ENCODE results near the gene COPS7A.

The COPS7A gene, protein sequence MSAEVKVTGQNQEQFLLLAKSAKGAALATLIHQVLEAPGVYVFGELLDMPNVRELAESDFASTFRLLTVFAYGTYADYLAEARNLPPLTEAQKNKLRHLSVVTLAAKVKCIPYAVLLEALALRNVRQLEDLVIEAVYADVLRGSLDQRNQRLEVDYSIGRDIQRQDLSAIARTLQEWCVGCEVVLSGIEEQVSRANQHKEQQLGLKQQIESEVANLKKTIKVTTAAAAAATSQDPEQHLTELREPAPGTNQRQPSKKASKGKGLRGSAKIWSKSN

DNA sequence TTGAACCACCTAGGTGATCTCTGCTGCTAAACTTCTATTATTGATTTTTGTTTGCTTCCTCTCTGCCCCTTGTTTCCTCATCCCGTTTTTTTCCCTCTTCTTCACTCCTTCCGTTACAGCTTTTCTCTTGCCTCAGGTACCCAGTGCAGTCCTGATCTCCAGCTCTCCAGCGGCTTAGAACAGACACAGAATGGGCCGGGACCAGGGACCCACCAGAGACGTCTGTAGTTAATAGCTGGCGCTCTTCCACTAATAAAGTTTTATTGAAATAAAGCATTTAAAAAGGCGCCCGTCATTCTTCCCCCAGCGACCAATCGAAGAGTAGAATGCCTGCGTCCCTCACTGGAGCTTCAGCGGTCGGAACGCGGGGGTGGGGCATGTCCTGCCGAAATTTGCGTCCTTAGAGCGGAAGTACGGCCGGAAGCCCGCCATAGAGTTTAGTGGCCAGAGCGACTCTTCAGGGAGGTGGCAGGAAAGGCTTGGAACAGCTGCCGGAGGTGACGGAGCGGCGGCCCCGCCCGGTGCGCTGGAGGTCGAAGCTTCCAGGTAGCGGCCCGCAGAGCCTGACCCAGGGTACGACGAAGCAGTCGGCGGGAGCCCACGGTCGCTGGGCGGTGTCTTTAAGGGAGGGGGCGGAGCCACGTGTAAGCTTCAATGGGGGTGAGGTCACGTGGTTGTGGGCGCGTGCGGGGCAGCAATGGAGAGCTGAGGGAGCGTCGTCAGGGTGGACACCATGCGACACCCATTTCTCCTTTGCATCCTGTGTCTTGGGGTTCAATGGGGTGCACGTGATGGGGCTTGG, at the start of gene COPS7A:
TSS of gene COPS7A (plus strand) at position 440 of the 802 bp plus-strand sequence. CDS start 611 bp downstream, outside the sequence.
- DNase-seq (ENCODE audit: low spot score), result peak; percentile 97

GRCh38 chr12:6676962-6677361, 46.9 kb upstream of the COPS7A start:
- DNase-seq (ENCODE audit: low spot score), result no peak

DNA sequence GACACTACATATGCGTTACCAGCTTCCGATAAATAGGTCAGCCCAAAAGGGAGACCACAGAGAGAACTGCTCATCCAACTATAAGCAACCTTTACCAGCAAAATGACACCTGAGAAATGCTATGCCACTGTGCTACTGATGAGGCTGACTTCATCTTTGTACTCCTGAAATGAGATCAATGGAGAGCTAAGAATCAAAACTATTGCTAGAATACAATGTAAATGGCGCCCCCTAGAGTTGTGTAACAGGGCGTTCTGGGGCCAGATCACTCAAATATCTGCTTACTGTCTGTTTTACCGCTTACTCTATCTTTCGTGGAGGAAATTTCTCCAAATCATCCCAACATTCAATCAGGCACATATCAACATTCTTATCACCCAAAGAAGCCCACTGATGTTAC, 39.2 kb upstream of the COPS7A start:
- no peak for DNase-seq (ENCODE audit: low spot score)

DNA sequence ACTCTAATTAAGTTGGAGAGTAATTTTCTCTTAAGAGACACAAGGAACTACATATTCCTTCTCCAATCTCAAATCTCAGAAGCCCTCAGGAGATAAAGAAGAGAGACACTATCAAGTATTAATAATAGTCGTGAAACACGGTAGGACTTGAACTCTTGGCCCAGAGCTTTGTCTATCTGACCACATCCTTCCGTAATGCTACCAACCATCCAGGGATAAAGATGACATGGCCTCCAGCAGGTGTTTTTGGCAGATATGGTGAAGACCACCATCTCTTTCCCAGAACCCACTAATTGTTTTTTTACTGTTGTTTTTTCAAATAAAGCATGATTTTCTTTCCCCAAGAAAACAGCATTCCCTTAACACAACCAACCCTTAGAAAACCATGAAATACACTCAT, 38.0 kb upstream of the COPS7A start:
- DNase-seq (ENCODE audit: low spot score), result no peak

- peak; percentile 27 for DNase-seq (ENCODE audit: low spot score)
Observed at GRCh38 chr12:6688543-6688998, 35.3 kb upstream of the COPS7A start.

DNA sequence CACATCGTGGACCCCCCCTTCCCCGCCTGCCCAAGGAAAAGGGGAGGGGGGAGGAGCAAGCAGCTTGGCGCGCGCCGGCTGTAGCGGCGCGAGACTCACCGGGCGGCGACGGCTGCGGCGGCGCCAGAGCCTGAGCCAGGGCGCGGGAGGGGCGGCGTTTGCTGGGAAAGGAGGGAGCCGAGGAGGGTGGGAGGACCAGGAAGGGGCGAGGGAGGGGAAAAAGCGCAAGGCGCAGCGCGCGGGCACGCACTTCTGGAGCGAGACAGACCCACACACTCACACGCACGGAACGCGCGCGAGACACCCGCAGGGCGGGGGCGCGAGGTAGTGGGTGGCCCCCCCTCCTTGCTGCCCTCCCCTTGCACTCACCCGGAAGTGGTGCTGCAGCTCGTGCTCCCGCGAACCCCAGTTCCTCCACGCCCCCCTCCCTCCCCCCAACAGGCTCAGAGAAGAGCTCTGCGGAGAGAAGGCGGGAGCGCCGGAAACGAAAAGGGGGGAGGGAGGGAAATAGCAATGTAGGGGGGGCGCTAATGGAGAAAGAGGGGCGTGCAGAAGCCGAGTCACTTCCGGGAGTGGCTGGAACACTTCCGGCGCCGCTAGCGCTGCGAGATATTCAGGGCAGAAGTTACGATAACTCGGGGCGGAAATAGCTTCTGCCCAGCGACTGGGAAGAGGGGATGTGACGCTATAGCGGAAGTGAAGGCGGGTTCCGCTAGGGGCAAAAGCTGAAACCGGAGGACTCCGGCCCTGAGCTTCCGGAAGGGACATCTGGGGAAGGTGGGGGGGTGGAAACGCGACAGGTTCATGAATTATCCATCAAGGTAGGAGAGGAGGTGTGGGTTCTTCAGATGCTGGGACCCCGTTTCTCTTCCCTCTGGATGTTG, 34.6 kb upstream of the COPS7A start, which contains the start of gene ZNF384:
TSS of gene ZNF384 (minus strand) at position 377 of the 884 bp plus-strand sequence. CDS start 9,855 bp downstream, outside the sequence.
- peak; percentile 96 for DNase-seq (ENCODE audit: low spot score)

- no peak for DNase-seq (ENCODE audit: low spot score)
Observed at GRCh38 chr12:6691473-6691872, 32.4 kb upstream of the COPS7A start.

GRCh38 chr12:6692888-6693287, 31.0 kb upstream of the COPS7A start:
- no peak for DNase-seq (ENCODE audit: low spot score)

DNA sequence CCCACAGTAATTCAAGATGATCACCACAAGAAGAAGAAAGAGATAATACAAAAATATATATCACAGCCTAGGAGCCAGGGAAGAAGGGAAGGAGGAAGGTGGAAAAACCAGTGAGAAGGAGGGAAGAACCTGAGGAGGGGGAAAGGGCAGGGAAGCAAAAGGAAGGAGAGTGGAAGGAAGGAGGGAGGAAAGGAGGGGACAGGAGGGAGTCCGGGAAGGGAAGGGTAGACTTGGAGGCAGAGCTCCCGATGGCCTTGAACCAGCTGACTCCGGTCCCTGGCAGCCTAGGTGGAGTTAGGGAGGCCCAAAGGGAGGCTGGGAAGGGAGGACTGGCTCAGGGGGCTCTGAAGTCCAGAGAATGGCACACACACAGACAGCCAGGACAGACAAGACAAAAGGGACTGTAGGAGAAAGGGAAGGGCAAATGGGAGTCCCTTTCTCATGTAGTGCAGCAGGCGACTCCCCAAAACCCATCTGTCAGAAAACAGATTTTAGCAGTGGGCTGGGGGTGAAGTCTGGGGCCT, 30.0 kb upstream of the COPS7A start:
- DNase-seq (ENCODE audit: low spot score), result no peak

DNA sequence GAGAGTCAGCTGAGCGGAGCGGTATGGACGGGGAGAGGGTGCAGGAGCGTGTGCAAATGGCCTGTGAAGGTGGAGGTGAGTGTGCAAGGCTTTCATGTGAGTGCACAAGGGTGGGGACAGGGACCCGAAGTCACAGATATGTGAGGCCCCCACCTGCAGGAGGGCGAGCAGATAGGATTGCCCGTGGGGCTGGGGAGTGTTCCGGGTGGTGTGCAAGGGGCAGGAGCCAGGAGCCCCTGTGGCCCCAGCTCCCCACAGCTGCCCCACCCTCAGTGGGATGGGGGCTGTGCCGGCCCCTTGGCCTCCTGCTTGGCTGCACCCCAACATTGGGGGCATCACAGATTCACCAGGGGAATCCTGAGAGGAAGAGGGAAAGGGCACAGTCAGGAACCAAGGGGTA, 29.1 kb upstream of the COPS7A start:
- DNase-seq (ENCODE audit: low spot score), result no peak

DNA sequence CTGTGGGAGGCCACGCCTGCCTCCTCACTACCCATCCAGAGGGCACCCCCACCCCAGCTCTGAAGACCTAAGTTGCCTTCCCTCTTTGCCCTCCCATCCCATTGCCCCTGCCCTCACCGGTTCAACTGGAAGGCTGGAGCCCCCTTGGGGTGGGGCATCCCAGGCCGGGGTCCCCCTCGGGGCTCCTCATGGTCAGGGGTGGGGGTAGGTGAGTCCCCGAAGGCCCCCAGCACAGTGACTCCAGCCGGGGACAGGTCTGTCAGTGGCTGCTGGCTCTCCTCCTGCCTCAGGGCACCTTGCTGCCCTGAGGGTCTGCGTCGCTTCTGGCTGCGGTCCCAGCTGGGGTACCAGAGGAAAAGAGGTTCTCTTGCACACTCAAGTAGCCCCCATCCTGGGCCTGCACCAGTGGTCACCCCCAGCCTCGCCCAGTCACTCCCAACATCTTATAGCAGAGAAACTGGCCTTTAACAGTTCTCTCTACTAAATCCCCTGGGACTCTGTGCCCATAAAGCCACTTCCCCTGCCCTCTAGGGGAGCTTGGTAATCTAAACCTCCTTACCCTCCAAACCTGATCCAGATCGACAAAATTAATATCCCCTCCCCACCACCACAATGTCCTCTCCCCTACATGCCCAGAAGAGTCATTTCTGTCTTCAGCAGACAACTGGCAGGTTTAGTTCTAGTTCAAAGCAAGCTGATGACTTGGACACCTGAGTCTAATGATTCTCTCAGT, 28.4 kb upstream of the COPS7A start:
- no peak for DNase-seq (ENCODE audit: low spot score)

DNA sequence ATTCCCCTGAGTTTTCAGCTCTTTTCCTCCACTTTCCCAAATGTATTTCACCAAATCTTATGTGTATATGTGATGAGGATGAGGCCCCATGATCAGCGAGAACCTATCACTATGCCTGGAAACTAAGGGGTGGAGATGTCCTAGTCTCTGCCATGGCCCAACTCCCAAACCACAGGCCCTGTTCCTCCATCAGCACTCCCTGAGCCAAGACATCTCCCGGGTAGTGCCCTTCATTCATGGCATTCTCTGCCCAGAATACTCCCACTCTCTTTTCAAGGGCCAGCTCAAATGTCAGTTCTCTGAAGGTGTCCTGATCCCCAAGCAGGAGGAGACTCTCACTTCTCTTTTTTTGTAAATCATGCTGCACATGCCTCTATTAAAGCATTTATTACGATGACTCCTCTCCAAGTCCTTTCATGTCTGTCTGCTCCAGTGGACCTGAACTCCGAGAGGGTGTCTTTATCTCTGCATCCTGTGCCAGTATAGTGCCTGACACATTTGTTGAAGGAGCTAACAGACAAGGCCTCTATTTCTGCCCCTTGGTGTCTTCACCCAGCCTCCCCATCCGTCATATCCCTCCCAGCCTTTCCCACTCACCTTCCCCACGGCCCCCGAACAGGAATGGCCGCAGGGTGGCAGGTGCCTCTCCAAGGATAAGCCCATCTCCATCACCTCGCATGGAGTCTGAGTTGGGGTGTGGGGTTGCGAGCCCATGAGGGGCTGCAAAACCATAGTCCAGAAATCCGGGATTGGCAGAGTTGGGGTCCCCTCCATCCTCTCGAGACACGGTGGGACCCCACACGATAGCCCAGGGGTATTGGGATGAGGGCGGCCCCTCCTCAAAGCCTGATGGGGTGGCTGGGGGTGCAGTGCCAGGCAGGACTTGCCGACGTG, 26.9 kb upstream of the COPS7A start:
- DNase-seq (ENCODE audit: low spot score), result no peak

DNA sequence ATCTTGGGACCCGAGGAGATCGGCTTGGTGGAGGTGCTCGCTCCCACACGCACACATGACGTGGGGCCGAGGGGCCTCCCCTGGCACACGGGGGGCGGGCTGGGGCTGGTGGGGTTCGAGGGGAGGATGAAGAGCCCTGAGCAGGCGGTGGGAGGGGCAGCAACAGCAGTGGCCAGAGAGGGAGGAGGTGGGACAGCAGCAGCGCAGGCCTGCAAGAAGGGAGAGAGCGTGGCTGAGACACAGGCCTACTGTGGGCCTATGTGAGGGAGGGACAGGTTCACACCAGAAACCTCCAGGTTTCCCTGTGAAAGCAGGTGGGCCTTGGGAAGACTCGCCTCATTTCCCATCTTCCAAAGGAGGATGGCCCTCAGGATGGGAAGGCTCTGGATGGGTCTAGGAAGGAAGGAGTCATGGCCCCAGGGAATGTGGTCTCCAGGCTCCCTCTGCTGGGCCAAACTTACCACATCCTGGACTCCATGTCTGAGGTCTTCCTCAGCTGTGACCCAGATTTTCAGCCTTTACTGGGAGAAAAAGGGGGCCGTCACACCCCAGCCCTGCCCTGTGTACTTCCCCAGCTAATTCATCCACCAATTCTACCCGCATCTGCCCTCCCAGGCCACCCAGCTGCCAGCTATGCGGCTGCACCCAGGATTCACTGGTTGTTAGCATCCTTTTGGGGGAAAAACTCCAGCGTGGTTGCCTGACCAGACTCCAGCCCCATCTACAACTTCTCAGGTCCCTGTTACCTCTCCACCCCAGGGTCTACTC, 26.1 kb upstream of the COPS7A start:
- peak; percentile 86 for DNase-seq (ENCODE audit: low spot score)

DNA sequence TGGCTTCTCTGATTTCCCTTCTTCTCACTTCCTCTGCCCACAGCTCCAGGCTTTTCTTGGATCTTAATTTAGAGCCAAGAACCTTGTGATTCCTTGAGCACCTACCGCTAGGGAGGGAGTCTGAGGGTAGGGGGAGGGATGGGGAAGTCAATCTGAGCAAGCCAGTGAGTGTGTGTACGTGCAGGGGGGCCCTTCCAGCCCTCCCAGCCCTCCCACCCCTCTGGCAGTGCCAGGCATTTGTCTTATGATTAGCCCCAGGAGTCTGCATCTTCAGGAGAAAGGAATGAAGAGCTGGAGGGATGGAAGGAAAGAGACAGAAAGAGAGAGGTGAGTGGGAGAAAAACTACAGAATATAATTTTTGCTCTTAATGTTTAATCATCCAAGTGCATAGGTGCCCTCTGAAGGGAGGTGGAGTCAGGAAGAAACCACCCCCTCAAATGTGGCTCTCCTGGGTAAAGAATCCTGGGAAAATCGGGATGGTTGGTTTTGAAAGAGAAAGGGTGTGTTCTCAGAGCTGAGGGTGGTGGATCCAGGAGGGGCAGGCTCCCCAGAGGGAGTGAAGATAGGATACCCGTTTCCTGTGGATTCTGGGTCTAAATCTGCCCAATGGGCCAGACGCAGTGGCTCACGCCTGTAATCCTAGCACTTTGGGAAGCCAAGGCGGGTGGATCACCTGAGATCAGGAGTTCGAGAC, 25.3 kb upstream of the COPS7A start:
- no peak for DNase-seq (ENCODE audit: low spot score)

DNA sequence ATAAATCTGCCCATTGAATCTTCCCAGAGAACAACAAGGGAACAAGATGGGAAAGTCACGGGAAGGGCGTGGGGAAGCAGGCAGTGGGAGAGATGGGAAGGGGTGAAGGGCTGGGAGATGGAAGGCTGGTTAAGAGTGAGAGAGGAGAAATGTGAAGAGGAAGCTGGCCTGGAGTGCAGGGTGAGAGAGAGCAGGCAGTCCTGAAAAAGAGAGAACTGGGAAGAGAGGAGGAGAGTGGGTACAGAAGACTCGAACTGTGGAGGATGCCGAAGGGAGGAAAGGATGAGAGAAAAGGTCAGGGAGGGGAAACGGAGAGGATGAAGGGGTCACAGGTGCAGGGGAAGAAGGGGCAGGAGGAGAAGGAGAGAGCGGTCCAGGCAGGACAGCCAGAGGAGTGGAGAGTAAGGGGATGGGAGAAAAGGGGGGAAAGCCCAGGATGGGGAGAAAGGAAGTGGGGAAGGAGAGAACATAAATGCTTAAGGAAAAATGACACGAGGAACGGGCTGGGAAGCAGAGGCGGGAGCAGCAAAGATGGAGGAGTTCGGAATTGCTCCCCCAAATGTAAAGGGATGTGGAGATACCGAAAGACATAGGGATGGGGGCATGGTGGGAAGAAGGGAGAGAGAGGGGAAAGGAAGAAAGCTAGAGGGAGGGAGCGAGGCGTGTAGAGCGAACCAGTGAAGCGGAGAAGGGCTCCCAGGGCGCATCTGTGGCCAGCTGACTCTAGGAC, 24.4 kb upstream of the COPS7A start:
- no peak for DNase-seq (ENCODE audit: low spot score)

DNA sequence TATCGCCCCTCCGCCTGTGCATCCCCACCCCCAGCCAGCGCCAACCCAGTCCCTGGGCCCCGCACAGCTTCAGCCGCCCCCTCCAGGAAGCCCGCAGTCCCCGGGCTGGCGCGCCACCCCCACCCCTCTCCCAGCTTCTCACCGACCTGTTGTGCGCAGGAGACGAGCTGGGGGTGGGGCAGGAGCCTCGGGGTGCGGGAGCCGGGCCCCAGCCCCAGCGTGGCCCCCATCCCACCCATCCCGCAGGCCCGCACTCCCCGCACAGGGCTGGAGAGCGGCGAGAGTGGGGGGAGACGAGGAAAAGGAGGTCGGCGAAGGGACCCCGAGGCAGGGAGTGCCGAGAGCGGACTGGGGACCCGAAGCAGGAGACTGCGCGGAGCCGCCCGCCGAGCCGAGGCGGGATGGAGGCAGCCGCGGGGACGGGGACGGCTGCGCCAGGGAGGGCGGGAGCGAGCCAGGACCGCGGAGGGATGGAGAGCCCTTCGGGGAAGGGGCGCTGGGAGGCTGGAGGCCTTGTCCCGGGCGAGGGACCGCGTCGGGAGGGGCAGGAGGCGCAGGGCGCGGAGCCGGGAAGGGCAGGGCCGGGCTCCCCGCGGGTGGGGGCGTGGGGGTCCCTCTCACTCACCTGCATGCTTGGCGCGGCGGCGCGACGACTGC, 23.7 kb upstream of the COPS7A start:
- peak; percentile 40 for DNase-seq (ENCODE audit: low spot score)

GRCh38 chr12:6700646-6701051, 23.2 kb upstream of the COPS7A start, which contains the start of gene PIANP:
TSS of gene PIANP (minus strand) at chr12:6700815. CDS start at chr12:6698061, 2,754 bp downstream.
- DNase-seq (ENCODE audit: low spot score), result peak; percentile 73
